Epithelial cell of esophagus (primary cell): ENCODE results near the gene LRTM2.
"Not testable (repeated sequence)": the region's sequence is repeated elsewhere in the genome, so short reads cannot be mapped to it uniquely, and the experiment has no call there.

ENCODE experiments used
- DNase-seq: peaks from one replicate; pipeline ENCODE4 v3.0.0; 2010; ENCODE audit warnings: low read depth
- H3K4me3 ChIP-seq: 2 replicates; pipeline ENCODE4 v1.5.1; 2011; ENCODE audit warnings: mild to moderate bottlenecking, low read length, control low read depth
- TF ChIP-seq, protein P1 (sequence below): IDR thresholded peaks from 2 replicates; pipeline ENCODE4 v1.5.1; 2011; ENCODE audit warnings: low read depth, mild to moderate bottlenecking, low read length, control low read depth, inconsistent platforms; ENCODE audit not compliant: insufficient read depth; ENCODE audit errors: missing control alignments

The LRTM2 gene

DNA sequence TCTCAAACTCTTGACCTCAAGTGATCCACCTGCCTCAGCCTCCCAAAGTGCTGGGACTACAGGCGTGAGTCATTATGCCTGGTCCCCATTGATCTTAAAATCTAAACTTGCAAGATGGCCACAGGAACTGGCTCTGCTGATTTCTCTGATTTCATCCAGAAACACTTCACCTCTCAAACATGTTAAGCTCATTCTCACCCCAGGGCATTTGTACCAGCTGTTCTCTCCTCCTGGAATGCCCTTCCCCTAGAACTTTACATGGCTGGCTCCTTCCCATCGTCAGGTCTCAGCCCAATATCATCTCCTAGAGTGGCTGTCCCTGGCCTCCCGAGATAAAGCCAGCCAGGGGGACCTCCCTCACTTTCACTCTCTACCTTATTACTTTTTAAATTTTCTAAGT, 5.3 kb upstream of the LRTM2 start:
- TF ChIP-seq, protein P1, sequence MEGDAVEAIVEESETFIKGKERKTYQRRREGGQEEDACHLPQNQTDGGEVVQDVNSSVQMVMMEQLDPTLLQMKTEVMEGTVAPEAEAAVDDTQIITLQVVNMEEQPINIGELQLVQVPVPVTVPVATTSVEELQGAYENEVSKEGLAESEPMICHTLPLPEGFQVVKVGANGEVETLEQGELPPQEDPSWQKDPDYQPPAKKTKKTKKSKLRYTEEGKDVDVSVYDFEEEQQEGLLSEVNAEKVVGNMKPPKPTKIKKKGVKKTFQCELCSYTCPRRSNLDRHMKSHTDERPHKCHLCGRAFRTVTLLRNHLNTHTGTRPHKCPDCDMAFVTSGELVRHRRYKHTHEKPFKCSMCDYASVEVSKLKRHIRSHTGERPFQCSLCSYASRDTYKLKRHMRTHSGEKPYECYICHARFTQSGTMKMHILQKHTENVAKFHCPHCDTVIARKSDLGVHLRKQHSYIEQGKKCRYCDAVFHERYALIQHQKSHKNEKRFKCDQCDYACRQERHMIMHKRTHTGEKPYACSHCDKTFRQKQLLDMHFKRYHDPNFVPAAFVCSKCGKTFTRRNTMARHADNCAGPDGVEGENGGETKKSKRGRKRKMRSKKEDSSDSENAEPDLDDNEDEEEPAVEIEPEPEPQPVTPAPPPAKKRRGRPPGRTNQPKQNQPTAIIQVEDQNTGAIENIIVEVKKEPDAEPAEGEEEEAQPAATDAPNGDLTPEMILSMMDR = no peak
- no peak overlapping the region for H3K4me3 ChIP-seq
- DNase-seq = no peak

GRCh38 chr12:1815814-1816729, 4.3 kb upstream of the LRTM2 start:
- DNase-seq = no peak
- TF ChIP-seq, protein P1 = no peak
- no peak overlapping the region for H3K4me3 ChIP-seq

- TF ChIP-seq, protein P1 = no peak
- DNase-seq = no peak
- H3K4me3 ChIP-seq = no peak overlapping the region
Measured at GRCh38 chr12:1816730-1817348, 3.5 kb upstream of the LRTM2 start.

GRCh38 chr12:1817928-1818327, 2.4 kb upstream of the LRTM2 start:
- H3K4me3 ChIP-seq, DNase-seq: not testable (repeated sequence)

- no peak overlapping the region for H3K4me3 ChIP-seq
- TF ChIP-seq, protein P1 = no peak
- no peak for DNase-seq
Measured at GRCh38 chr12:1819050-1819449, 1.3 kb upstream of the LRTM2 start.

DNA sequence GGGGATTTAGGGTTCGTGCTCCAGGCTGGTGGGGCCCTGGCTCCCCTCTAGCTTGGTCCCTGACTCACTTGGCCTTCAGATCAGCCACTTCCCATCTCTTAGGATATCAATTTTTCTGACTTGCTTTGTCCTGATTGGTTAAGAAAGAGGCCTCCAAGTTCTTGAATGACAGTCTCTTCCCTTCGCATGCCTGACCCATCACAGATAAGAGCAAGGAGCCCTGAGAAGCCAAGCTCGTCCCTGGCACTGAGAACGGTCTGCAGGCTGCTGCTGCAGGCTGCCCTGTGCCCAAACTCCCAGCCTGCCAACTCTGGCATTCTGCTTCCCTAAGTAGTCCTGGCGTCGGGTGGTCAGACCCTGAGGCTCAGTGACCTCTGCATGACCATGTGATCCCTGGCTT, 794 bp upstream of the LRTM2 start:
- no peak overlapping the region for H3K4me3 ChIP-seq
- TF ChIP-seq, protein P1 = no peak
- DNase-seq = no peak

DNA sequence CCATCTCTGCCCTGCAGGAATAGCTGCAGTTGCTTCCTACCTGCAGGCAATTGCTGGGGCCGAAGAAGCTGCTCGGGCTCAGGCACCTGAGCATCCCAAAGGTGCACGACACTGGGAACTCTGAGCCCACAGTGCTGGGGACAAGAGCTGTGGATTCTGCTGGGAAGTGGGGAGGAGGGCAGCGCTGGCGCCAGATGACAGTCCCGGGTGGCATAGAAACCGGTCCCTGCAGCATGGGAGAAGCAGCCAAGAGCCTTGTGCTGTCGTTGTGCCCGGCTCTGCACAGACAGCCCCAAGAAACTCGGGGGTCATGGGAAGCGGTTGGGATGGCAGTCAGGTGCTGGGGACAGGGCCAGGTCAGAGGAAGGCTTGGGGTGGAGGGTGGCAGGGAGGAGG, 529 bp downstream of the LRTM2 start:
- H3K4me3 ChIP-seq = no peak overlapping the region
- DNase-seq = no peak
- TF ChIP-seq, protein P1 = no peak
